HG03571 (cell line): Measurements from ENCODE around the gene PERCC1.
A peak's percentile ranks its signal among the peaks of the same experiment; 100 is the strongest.
"Not testable (repeated sequence)": the region's sequence is repeated elsewhere in the genome, so short reads cannot be mapped to it uniquely, and the experiment has no call there.

Experiments
- ATAC-seq: cut with Tn5 transposase; IDR thresholded peaks from one replicate; pipeline ENCODE4 v1.9.1; 2021; ENCODE audit not compliant: unreplicated experiment

The PERCC1 gene

GRCh38 chr16:1466054-1466453 is 35.2 kb downstream of the PERCC1 start:
- no peak for ATAC-seq

GRCh38 chr16:1466968-1467521 is 36.2 kb downstream of the PERCC1 start:
- ATAC-seq = no peak

- no peak for ATAC-seq
These were observed 37.5 kb downstream of the PERCC1 start for GRCh38 chr16:1468426-1468810.

GRCh38 chr16:1469141-1469540 is 38.3 kb downstream of the PERCC1 start:
- ATAC-seq = not testable (repeated sequence)

GRCh38 chr16:1469693-1470201 is 38.9 kb downstream of the PERCC1 start:
- no peak for ATAC-seq

- no peak for ATAC-seq
These were observed 39.8 kb downstream of the PERCC1 start for GRCh38 chr16:1470481-1471251.

GRCh38 chr16:1471569-1472194 is 40.8 kb downstream of the PERCC1 start:
- no peak for ATAC-seq

- no peak for ATAC-seq
These were observed 42.1 kb downstream of the PERCC1 start for GRCh38 chr16:1472974-1473373.

- peak; percentile 6 for ATAC-seq
These were observed 43.4 kb downstream of the PERCC1 start for GRCh38 chr16:1474082-1474795.

- peak; percentile 75 for ATAC-seq
These were observed 44.1 kb downstream of the PERCC1 start, which contains the start of gene CLCN7 for GRCh38 chr16:1474796-1475551. Gene CLCN7 (minus strand): TSS chr16:1475028. CDS start chr16:1474974, 54 bp downstream.

- no peak for ATAC-seq
These were observed 44.8 kb downstream of the PERCC1 start for GRCh38 chr16:1475552-1476114.

GRCh38 chr16:1477033-1477432 is 46.2 kb downstream of the PERCC1 start:
- ATAC-seq = no peak

GRCh38 chr16:1478937-1479336 is 48.1 kb downstream of the PERCC1 start:
- not testable (repeated sequence) for ATAC-seq

- no peak for ATAC-seq
These were observed 51.3 kb downstream of the PERCC1 start for GRCh38 chr16:1481906-1482835.
